ENCODE measurements around the gene MCM7. TPM values are rescaled to one million over a fixed set of nuclear protein-coding genes. Genes with fewer than 3 reads are reported as not detected.

MCM7 gene
- total and polyA plus RNA-seq, 2 of the 13 experiments (the other 11 are each of a cell fraction or from before 2014, with no cell fraction given) = 84.5 to 214 TPM

DNA sequence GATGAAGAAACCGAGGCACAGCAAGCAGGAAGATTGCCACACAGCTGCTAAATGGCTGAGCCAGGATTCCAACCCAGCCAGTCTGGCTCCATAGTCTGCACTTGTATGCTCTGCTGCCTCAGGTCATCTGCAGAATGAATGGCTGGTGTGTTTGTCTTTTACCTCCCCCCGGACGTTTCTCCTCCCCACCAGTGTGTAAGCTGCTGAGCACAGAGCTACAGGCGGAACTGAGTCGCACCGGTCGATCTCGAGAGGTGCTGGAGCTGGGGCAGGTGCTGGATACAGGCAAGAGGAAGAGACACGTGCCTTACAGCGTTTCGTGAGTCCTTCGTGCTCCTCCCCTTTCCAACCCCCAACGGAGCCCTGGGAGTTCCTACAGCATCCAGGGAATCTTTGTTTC, 20.9 kb upstream of the MCM7 start (continued):
- TF ChIP-seq ZNF703 (CRISPR knock-in tag; IDR thresholded peaks at IDR 0.05; ENCODE audit: borderline replicate concordance) = no peak
- no peak for TF ChIP-seq ZNF143 (CRISPR knock-in tag; IDR thresholded peaks at IDR 0.05)
- no peak for TF ChIP-seq ZBTB8A (CRISPR knock-in tag; IDR thresholded peaks at IDR 0.05; ENCODE audit: borderline replicate concordance, low read depth)
- no peak for TF ChIP-seq ZNF577 (CRISPR knock-in tag; IDR thresholded peaks at IDR 0.05; ENCODE audit: borderline replicate concordance, low read depth)
- no peak for TF ChIP-seq ZNF260 (CRISPR knock-in tag; IDR thresholded peaks at IDR 0.05; ENCODE audit: borderline replicate concordance, low read depth)
- no peak for TF ChIP-seq DNMT3B (CRISPR knock-in tag; conservative IDR thresholded peaks at IDR 0.05)
- no peak for TF ChIP-seq HDAC6 (IDR thresholded peaks at IDR 0.05; ENCODE audit: low read depth, low read length)
- TF ChIP-seq HMGA1 (CRISPR knock-in tag; conservative IDR thresholded peaks at IDR 0.05) = no peak
- TF ChIP-seq TAF1 (CRISPR knock-in tag; IDR thresholded peaks at IDR 0.05) = peak; percentile 39; the same call in 1 of the 2 replicates
- no peak for TF ChIP-seq ZEB1 (IDR thresholded peaks at IDR 0.05; ENCODE audit: insufficient replicate concordance, low read depth)
- no peak for TF ChIP-seq ZNF225 (CRISPR knock-in tag; IDR thresholded peaks at IDR 0.05)
- no peak for TF ChIP-seq ZNF652 (CRISPR knock-in tag; IDR thresholded peaks at IDR 0.05; ENCODE audit: borderline replicate concordance, low read depth)
- TF ChIP-seq MTA1 (CRISPR knock-in tag; IDR thresholded peaks at IDR 0.05; ENCODE audit: borderline replicate concordance) = no peak
- no peak for TF ChIP-seq ZNF180 (CRISPR knock-in tag; IDR thresholded peaks at IDR 0.05; ENCODE audit: borderline replicate concordance, low read depth)
- TF ChIP-seq NR3C1 (CRISPR knock-in tag; IDR thresholded peaks at IDR 0.05) = no peak
- TF ChIP-seq ZNF510 (CRISPR knock-in tag; IDR thresholded peaks at IDR 0.05; ENCODE audit: low read depth) = no peak
- TF ChIP-seq ZFY (CRISPR knock-in tag; IDR thresholded peaks at IDR 0.05) = no peak
- no peak for TF ChIP-seq ATF7 (IDR thresholded peaks at IDR 0.05)
- TF ChIP-seq ATF7 (CRISPR knock-in tag; IDR thresholded peaks at IDR 0.05) = no peak
- TF ChIP-seq NFATC3 (CRISPR knock-in tag; IDR thresholded peaks at IDR 0.05) = no peak
- TF ChIP-seq HOXA7 (CRISPR knock-in tag; IDR thresholded peaks at IDR 0.05) = no peak
- TF ChIP-seq, protein P1, sequence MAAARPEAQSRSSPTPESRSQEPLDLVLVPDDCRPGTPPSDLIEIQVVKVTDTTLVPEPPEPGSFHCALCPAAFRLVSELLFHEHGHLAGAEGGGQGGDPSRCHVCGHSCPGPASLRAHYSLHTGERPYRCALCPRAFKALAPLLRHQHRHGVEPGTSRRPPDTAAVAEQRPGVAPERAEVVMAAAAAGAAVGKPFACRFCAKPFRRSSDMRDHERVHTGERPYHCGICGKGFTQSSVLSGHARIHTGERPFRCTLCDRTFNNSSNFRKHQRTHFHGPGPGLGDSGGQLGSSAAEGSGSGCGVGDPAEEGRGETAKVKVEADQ (CRISPR knock-in tag; IDR thresholded peaks at IDR 0.05; ENCODE audit: borderline replicate concordance) = no peak
- no peak for TF ChIP-seq ZNF136 (CRISPR knock-in tag; IDR thresholded peaks at IDR 0.05; ENCODE audit: low read depth)
- TF ChIP-seq, protein P2, sequence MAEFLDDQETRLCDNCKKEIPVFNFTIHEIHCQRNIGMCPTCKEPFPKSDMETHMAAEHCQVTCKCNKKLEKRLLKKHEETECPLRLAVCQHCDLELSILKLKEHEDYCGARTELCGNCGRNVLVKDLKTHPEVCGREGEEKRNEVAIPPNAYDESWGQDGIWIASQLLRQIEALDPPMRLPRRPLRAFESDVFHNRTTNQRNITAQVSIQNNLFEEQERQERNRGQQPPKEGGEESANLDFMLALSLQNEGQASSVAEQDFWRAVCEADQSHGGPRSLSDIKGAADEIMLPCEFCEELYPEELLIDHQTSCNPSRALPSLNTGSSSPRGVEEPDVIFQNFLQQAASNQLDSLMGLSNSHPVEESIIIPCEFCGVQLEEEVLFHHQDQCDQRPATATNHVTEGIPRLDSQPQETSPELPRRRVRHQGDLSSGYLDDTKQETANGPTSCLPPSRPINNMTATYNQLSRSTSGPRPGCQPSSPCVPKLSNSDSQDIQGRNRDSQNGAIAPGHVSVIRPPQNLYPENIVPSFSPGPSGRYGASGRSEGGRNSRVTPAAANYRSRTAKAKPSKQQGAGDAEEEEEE (CRISPR knock-in tag; IDR thresholded peaks at IDR 0.05; ENCODE audit: borderline replicate concordance) = no peak
- TF ChIP-seq, protein P3, sequence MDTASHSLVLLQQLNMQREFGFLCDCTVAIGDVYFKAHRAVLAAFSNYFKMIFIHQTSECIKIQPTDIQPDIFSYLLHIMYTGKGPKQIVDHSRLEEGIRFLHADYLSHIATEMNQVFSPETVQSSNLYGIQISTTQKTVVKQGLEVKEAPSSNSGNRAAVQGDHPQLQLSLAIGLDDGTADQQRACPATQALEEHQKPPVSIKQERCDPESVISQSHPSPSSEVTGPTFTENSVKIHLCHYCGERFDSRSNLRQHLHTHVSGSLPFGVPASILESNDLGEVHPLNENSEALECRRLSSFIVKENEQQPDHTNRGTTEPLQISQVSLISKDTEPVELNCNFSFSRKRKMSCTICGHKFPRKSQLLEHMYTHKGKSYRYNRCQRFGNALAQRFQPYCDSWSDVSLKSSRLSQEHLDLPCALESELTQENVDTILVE (CRISPR knock-in tag; IDR thresholded peaks at IDR 0.05) = no peak

Measured in HepG2 (cell line).